H9 (cell line): ENCODE data around the gene AGPAT1. TPM values are rescaled to one million over a fixed set of nuclear protein-coding genes. Genes with fewer than 3 reads are reported as not detected.

ENCODE experiments used
- DNase-seq: peaks from one replicate; pipeline ENCODE4 v3.0.0-alpha.2; 2017
- H2AFZ ChIP-seq: one replicate; pipeline ENCODE4 v1.6.1; 2013; ENCODE audit warnings: mild to moderate bottlenecking, low read length, control low read depth, moderate library complexity
- H2AK5ac ChIP-seq: 2 replicates; pipeline ENCODE4 v1.6.1; 2013; ENCODE audit warnings: low read length, control low read depth, mixed read lengths; ENCODE audit not compliant: insufficient read length
- H2BK120ac ChIP-seq: one replicate; pipeline ENCODE4 v1.6.1; 2013; ENCODE audit warnings: low read depth, mild to moderate bottlenecking, low read length, control low read depth, inconsistent platforms; ENCODE audit not compliant: poor library complexity, severe bottlenecking
- H2BK12ac ChIP-seq: 2 replicates; pipeline ENCODE4 v1.6.1; 2013; ENCODE audit warnings: low read length, control low read depth, mixed read lengths, low read depth; ENCODE audit not compliant: insufficient read length
- H2BK15ac ChIP-seq: 2 replicates; pipeline ENCODE4 v1.6.1; 2013; ENCODE audit warnings: low read depth, low read length, control low read depth
- H2BK20ac ChIP-seq: one replicate; pipeline ENCODE4 v1.6.1; 2013; ENCODE audit warnings: low read depth, mild to moderate bottlenecking, low read length, control low read depth, inconsistent platforms; ENCODE audit not compliant: poor library complexity, severe bottlenecking
- H2BK5ac ChIP-seq: 2 replicates; pipeline ENCODE4 v1.6.1; 2013; ENCODE audit warnings: low read length, control low read depth, mixed read lengths; ENCODE audit not compliant: insufficient read length
- H3K14ac ChIP-seq: 2 replicates; pipeline ENCODE4 v1.6.1; 2013; ENCODE audit warnings: low read length, control low read depth; ENCODE audit not compliant: insufficient read depth
- H3K18ac ChIP-seq: 2 replicates; pipeline ENCODE4 v1.6.1; 2013; ENCODE audit warnings: low read depth, mild to moderate bottlenecking, mixed read lengths, low read length, control low read depth; ENCODE audit not compliant: insufficient read length
- H3K23ac ChIP-seq: 2 replicates; pipeline ENCODE4 v1.6.1; 2013; ENCODE audit warnings: low read length, control low read depth, mixed read lengths, low read depth; ENCODE audit not compliant: insufficient read length
- H3K23me2 ChIP-seq: 2 replicates; pipeline ENCODE4 v1.6.1; 2013; ENCODE audit warnings: low read depth, mild to moderate bottlenecking, mixed read lengths, low read length, control low read depth; ENCODE audit not compliant: insufficient read length, poor library complexity, severe bottlenecking
- H3K27ac ChIP-seq: 2 replicates; pipeline ENCODE4 v1.5.1; 2013; ENCODE audit warnings: low read length, control low read depth, mixed read lengths, low read depth; ENCODE audit not compliant: insufficient read length
- H3K27me3 ChIP-seq: 2 replicates; pipeline ENCODE4 v1.6.1; 2013; ENCODE audit warnings: low read length, control low read depth, inconsistent platforms; ENCODE audit not compliant: insufficient read depth
- H3K4ac ChIP-seq: 2 replicates; pipeline ENCODE4 v1.6.1; 2013; ENCODE audit warnings: low read depth, mild to moderate bottlenecking, control low read depth, inconsistent platforms, low read length, moderate library complexity
- H3K4me1 ChIP-seq: 2 replicates; pipeline ENCODE4 v1.6.1; 2013; ENCODE audit warnings: low read length, control low read depth, inconsistent platforms; ENCODE audit not compliant: insufficient read depth
- H3K4me2 ChIP-seq: 2 replicates; pipeline ENCODE4 v1.6.1; 2013; ENCODE audit warnings: low read length, control low read depth, mixed read lengths; ENCODE audit not compliant: insufficient read length, insufficient read depth
- H3K56ac ChIP-seq: 2 replicates; pipeline ENCODE4 v1.6.1; 2013; ENCODE audit warnings: low read depth, mild to moderate bottlenecking, mixed read lengths, low read length, control low read depth; ENCODE audit not compliant: insufficient read length
- H3K79me1 ChIP-seq: 2 replicates; pipeline ENCODE4 v1.6.1; 2013; ENCODE audit warnings: low read depth, mild to moderate bottlenecking, moderate library complexity, low read length, control low read depth, inconsistent platforms; ENCODE audit not compliant: insufficient read depth, poor library complexity, severe bottlenecking
- H3K79me2 ChIP-seq: 2 replicates; pipeline ENCODE4 v1.6.1; 2013; ENCODE audit warnings: low read length, control low read depth, inconsistent platforms; ENCODE audit not compliant: insufficient read depth
- H3K9ac ChIP-seq: 2 replicates; pipeline ENCODE4 v1.6.1; 2013; ENCODE audit warnings: low read length, control low read depth, mixed read lengths; ENCODE audit not compliant: insufficient read length; ENCODE audit errors: extremely low read depth
- H3K9me3 ChIP-seq: one replicate; pipeline ENCODE4 v1.6.1; 2013; ENCODE audit warnings: low read depth, low read length, inconsistent platforms; ENCODE audit not compliant: control insufficient read depth
- H3T11ph ChIP-seq: one replicate; pipeline ENCODE4 v1.6.1; 2013; ENCODE audit warnings: mild to moderate bottlenecking, low read length, control low read depth, inconsistent platforms
- H4K20me1 ChIP-seq: one replicate; pipeline ENCODE4 v1.6.1; 2013; ENCODE audit not compliant: control insufficient read depth, insufficient read length, insufficient read depth
- H4K5ac ChIP-seq: 2 replicates; pipeline ENCODE4 v1.6.1; 2013; ENCODE audit warnings: low read depth, mild to moderate bottlenecking, mixed read lengths, low read length, control low read depth; ENCODE audit not compliant: insufficient read length
- H4K8ac ChIP-seq: replicated peaks from 2 replicates; pipeline ENCODE4 v1.6.1; 2013; ENCODE audit warnings: low read length, control low read depth, mixed read lengths, low read depth; ENCODE audit not compliant: insufficient read length
- H4K91ac ChIP-seq: 2 replicates; pipeline ENCODE4 v1.6.1; 2013; ENCODE audit warnings: low read depth, mild to moderate bottlenecking, moderate library complexity, mixed read lengths, low read length, control low read depth; ENCODE audit not compliant: insufficient read length
- H3K27ac Mint-ChIP-seq, 3 experiments: 2 replicates in 2 of 3; 3 replicates in 1 of 3; pipeline ENCODE4 v1.8.0; 2020 to 2021; ENCODE audit warnings: mixed read lengths in 3 of 3, mild to moderate bottlenecking in 1 of 3, moderate library complexity in 1 of 3
- H3K27me3 Mint-ChIP-seq: 2 replicates; pipeline ENCODE4 v1.8.0; 2021; ENCODE audit warnings: low read depth, mild to moderate bottlenecking, moderate library complexity, mixed read lengths
- H3K36me3 Mint-ChIP-seq, 3 experiments: 2 replicates in 2 of 3; 3 replicates in 1 of 3; pipeline ENCODE4 v1.8.0; 2020 to 2021; ENCODE audit warnings: low read depth in 3 of 3, mixed read lengths in 3 of 3; ENCODE audit not compliant: insufficient read depth in 1 of 3
- H3K4me1 Mint-ChIP-seq, 2 experiments: 2 replicates each; pipeline ENCODE4 v1.8.0; 2020; ENCODE audit warnings: mixed read lengths in 2 of 2
- H3K4me3 Mint-ChIP-seq, 2 experiments: 2 replicates in 1 of 2; 3 replicates in 1 of 2; pipeline ENCODE4 v1.8.0; 2020 to 2021; ENCODE audit warnings: mild to moderate bottlenecking in 2 of 2, mixed read lengths in 2 of 2, moderate library complexity in 1 of 2
- H3K9me3 Mint-ChIP-seq, 2 experiments: 2 replicates in 1 of 2; 3 replicates in 1 of 2; pipeline ENCODE4 v1.8.0; 2020; ENCODE audit warnings: mild to moderate bottlenecking in 2 of 2, mixed read lengths in 2 of 2, moderate library complexity in 1 of 2
- WGBS: extraction: QIAGEN DNeasy Blood & Tissue Kit; methylation state at CpG from one replicate; pipeline ENCODE4 v1.1.7; 2013; ENCODE audit warnings: missing lambda C conversion rate, low lambda C conversion rate, mixed read lengths; ENCODE audit not compliant: insufficient read length; ENCODE audit errors: extremely low coverage; 5-methylcytosine and 5-hydroxymethylcytosine counted together
- total RNA-seq: library from RNA; stranded (reverse); gene quantifications from 2 replicates; pipeline ENCODE4 v1.2.1, GENCODE V29; 2021
- TF ChIP-seq, protein P1 (sequence below): fragments of 200-600 bp; sonication (generic); conservative IDR thresholded peaks from 3 replicates; pipeline ENCODE4 v1.8.0; 2021; ENCODE audit warnings: antibody characterized with exemption, mild to moderate bottlenecking

Gene AGPAT1
- total RNA-seq, 1 experiment from 2014 or later, result 89.5 TPM

DNA sequence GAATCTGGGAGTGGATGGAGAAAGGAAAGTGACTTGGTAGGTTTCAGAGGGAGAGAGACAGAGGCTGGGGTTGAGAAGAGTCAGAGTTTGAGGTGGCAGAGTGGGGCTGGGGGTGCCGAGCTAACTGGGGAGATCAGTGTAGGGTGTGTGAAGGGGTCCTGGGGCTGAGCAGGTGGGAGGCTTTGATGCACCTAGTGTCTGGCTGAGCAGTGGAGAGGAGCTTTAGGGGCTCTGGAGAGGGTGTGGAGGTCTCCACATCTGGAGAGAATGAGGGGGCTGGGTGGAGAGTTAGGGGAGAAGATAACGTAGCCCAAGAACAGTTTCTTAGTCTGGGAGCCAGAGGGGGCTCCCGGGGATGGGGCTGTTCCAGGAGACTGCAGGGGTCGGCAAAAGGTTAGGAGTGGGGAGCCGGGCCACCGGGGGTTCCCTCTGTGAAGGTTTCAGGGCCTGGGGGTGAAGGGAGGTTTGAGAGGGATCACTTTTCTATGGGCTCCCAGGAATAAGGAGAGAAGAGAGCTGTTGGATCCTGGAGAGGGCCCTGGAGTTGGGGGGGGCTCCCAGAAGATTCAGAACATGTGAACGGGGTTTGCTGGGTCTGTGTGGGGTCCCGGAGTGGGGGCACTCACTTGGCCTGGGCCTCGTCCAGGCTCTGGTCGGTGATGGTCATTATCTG lies 13.3 kb upstream of the AGPAT1 start:
- Histone ChIP-seq H2BK5ac (no peak overlapping the region), H3K23ac (no peak overlapping the region), H2BK12ac (no peak overlapping the region), H2BK20ac (no peak overlapping the region), H3K4me2 (peak overlapping the region; percentile 72), H3K27ac (no peak overlapping the region), H4K5ac (no peak overlapping the region), H3K79me1 (no peaks in the 10 kb centered on the region), H3K14ac (no peak overlapping the region; the same call in 1 of the 2 replicates), H4K20me1 (no peaks in the 10 kb centered on the region), H3K9me3 (no peaks in the 10 kb centered on the region), H3K4me1 (peaks cover 7% of the 10 kb centered on the region), H2BK15ac (no peak overlapping the region), H3K27me3 (no peaks in the 10 kb centered on the region), H3T11ph (no peak overlapping the region), H3K56ac (no peak overlapping the region), H3K18ac (no peak overlapping the region), H2AFZ (no peak overlapping the region), H2BK120ac (no peak overlapping the region), H4K91ac (no peak overlapping the region), H4K8ac (no peak overlapping the region), H3K79me2 (no peaks in the 10 kb centered on the region), H3K4ac (no peak overlapping the region), H3K23me2 (peaks cover 7% of the 10 kb centered on the region), H3K9ac (peak overlapping the region; percentile 56), H2AK5ac (no peak overlapping the region)
- peak; percentile 24 for DNase-seq
- Mint-ChIP-seq H3K9me3 (no peaks in the 10 kb centered on the region; a peak in 1 of 5 replicates), H3K4me3 (peak overlapping the region; percentile 76 to 90), H3K27me3 (no peaks in the 10 kb centered on the region), H3K27ac (peak overlapping the region; percentile 94 to 98 (median 97)), H3K4me1 (peaks cover 46 to 58% of the 10 kb centered on the region in 2 experiments), H3K36me3 (peaks cover 12 to 36% (median 34%) of the 10 kb centered on the region in 3 experiments; a peak in 6 of 7 replicates)
- WGBS, result no CpG with 5 or more reads among the region's 10 CpGs
- TF ChIP-seq, protein P1, sequence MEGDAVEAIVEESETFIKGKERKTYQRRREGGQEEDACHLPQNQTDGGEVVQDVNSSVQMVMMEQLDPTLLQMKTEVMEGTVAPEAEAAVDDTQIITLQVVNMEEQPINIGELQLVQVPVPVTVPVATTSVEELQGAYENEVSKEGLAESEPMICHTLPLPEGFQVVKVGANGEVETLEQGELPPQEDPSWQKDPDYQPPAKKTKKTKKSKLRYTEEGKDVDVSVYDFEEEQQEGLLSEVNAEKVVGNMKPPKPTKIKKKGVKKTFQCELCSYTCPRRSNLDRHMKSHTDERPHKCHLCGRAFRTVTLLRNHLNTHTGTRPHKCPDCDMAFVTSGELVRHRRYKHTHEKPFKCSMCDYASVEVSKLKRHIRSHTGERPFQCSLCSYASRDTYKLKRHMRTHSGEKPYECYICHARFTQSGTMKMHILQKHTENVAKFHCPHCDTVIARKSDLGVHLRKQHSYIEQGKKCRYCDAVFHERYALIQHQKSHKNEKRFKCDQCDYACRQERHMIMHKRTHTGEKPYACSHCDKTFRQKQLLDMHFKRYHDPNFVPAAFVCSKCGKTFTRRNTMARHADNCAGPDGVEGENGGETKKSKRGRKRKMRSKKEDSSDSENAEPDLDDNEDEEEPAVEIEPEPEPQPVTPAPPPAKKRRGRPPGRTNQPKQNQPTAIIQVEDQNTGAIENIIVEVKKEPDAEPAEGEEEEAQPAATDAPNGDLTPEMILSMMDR, result no peak
